ENCODE measurements around the gene C2CD2. TPM values are rescaled to one million over a fixed set of nuclear protein-coding genes. Genes with fewer than 3 reads are reported as not detected.

C2CD2 gene
- total and polyA plus RNA-seq, 2 of the 8 experiments (the other 6 are each of a cell fraction or from before 2014, with no cell fraction given) = 10.4 to 13.0 TPM

- Histone ChIP-seq H3K56ac (replicated peaks; ENCODE audit: insufficient read length, low read depth, low read length) (no peak overlapping the region), H3K36me3 (ENCODE audit: control insufficient read depth in 2 of 4, insufficient read depth in 4 of 4, low read length in 3 of 4) (no peaks in the 10 kb centered on the region), H3K9ac (replicated peaks in 1 of 4; ENCODE audit: extremely low read depth in 1 of 4, low read depth in 3 of 4, low read length in 3 of 4) (no peak overlapping the region), H2BK15ac (ENCODE audit: low read length) (no peak overlapping the region), H2BK12ac (ENCODE audit: low read depth, low read length) (no peak overlapping the region), H3K4me2 (ENCODE audit: insufficient read depth in 1 of 2, low read depth in 2 of 2, low read length in 2 of 2) (no peak overlapping the region), H2AFZ (ENCODE audit: low read length) (no peak overlapping the region), H3K4me1 (replicated peaks in 1 of 4; ENCODE audit: control insufficient read depth in 3 of 4, insufficient read depth in 4 of 4, low read length in 3 of 4) (peaks cover 1 to 5% (median 3%) of the 10 kb centered on the region in 4 experiments; a peak in 5 of 7 replicates), H3K18ac (ENCODE audit: extremely low read depth, low read length) (no peak overlapping the region), H3K27ac (ENCODE audit: low read depth, low read length) (no peak overlapping the region), H2BK120ac (replicated peaks; ENCODE audit: low read depth, low read length) (no peak overlapping the region), H4K5ac (ENCODE audit: insufficient read length, low read depth, low read length) (no peak overlapping the region), H3K79me2 (ENCODE audit: control insufficient read depth in 1 of 2, insufficient read depth in 2 of 2, low read length in 2 of 2) (no peaks in the 10 kb centered on the region), H3K9me3 (ENCODE audit: insufficient read depth in 2 of 2, low read depth in 1 of 2, low read length in 1 of 2) (no peaks in the 10 kb centered on the region), H3K4me3 (ENCODE audit: extremely low read depth in 1 of 4, insufficient read depth in 2 of 4, low read depth in 3 of 4, low read length in 4 of 4) (no peak overlapping the region), H4K91ac (replicated peaks; ENCODE audit: insufficient read length, low read length) (no peak overlapping the region), H2BK20ac (ENCODE audit: low read length) (no peak overlapping the region), H4K20me1 (replicated peaks in 1 of 2; ENCODE audit: control insufficient read depth in 1 of 2, insufficient read depth in 2 of 2, low read length in 2 of 2) (no peaks in the 10 kb centered on the region), H3K23me2 (ENCODE audit: low read depth, low read length) (no peaks in the 10 kb centered on the region), H2AK5ac (ENCODE audit: low read depth, low read length) (no peak overlapping the region), H4K8ac (ENCODE audit: extremely low read depth, insufficient read depth, low read length) (peak overlapping the region; percentile 29; the same call in 1 of the 2 replicates), H3K79me1 (ENCODE audit: low read depth, low read length) (no peaks in the 10 kb centered on the region), H3K23ac (ENCODE audit: insufficient read length) (no peak overlapping the region), H3K27me3 (replicated peaks in 1 of 4; ENCODE audit: control insufficient read depth in 3 of 4, extremely low read depth in 1 of 4, insufficient read depth in 3 of 4, low read length in 3 of 4) (no peaks in the 10 kb centered on the region), H2BK5ac (ENCODE audit: low read depth, low read length) (no peak overlapping the region), H3K14ac (ENCODE audit: insufficient read length) (no peak overlapping the region), H3K4ac (replicated peaks; ENCODE audit: insufficient read length, low read depth, low read length) (no peak overlapping the region)
- ChIA-PET POLR2A (ENCODE audit: partially characterized antibody) (interaction anchor here (2.1 kb wide), 2 partner anchors 9 to 82 kb away, joined by 7 to 10 read pairs; partner anchors contain the start of gene PRDM15), CTCF (ENCODE audit: partially characterized antibody) (interaction anchor here (1.0 to 2.6 kb wide), 3 partner anchors 28 to 156 kb away, joined by 4 to 8 read pairs (median 4); no protein-coding TSS in a partner anchor)
- 57% methylated on average over 8 of the region's 8 CpGs; no CpG with 5 or more reads in 1 of the 2 experiments for WGBS, 2 experiments (ENCODE audit: extremely low coverage in 1 of 2, insufficient coverage in 1 of 2, insufficient read length in 1 of 2, insufficient replicate concordance in 2 of 2, low coverage in 1 of 2, low lambda C conversion rate in 2 of 2, missing lambda C conversion rate in 1 of 2)
- FAIRE-seq (no peak), DNase-seq (ENCODE audit: low read depth in 1 of 2, low spot score in 2 of 2) (no peak)
- no peak for TF ChIP-seq HDAC6 (IDR thresholded peaks at IDR 0.05; ENCODE audit: low read depth, low read length)
Observed at GRCh38 chr21:41961753-41962152, 7.9 kb upstream of the C2CD2 start.
